ENCODE measurements around the gene KRT7. TPM values are rescaled to one million over a fixed set of nuclear protein-coding genes. Genes with fewer than 3 reads are reported as not detected.

Gene KRT7
- total RNA-seq, 4 donors from 2014 or later, result 95.8 to 176 (median 123) TPM

DNA sequence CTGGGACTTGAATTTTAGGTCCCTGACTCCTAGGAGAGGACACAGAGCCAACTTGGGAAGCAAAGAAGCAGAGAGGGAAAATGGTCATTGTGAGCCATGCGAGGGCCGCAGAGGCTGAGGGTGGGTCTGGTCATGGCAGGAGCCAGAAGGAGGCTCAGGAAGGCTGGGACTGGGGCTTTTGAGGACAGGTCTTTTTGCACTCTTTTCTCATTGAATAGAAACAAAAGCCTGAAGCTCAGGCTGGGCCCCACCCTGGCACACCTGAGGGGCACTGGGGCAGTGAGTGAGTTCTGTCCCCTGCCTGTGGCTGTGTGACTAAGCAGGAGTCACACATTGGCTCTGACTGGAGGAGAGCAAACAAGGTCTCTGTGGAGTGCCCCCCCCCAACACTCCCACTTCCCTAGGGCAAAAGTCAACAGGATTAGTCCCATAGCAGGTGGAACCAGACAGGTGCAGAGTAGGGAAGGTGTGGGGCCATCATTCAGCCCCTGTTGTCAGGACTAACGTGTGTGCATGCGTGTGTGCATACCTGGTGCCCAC lies 2.8 kb downstream of the KRT7 start:
- TF ChIP-seq, protein P1, sequence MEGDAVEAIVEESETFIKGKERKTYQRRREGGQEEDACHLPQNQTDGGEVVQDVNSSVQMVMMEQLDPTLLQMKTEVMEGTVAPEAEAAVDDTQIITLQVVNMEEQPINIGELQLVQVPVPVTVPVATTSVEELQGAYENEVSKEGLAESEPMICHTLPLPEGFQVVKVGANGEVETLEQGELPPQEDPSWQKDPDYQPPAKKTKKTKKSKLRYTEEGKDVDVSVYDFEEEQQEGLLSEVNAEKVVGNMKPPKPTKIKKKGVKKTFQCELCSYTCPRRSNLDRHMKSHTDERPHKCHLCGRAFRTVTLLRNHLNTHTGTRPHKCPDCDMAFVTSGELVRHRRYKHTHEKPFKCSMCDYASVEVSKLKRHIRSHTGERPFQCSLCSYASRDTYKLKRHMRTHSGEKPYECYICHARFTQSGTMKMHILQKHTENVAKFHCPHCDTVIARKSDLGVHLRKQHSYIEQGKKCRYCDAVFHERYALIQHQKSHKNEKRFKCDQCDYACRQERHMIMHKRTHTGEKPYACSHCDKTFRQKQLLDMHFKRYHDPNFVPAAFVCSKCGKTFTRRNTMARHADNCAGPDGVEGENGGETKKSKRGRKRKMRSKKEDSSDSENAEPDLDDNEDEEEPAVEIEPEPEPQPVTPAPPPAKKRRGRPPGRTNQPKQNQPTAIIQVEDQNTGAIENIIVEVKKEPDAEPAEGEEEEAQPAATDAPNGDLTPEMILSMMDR (IDR thresholded peaks at IDR 0.05), result no peak
- TF ChIP-seq POLR2A (IDR thresholded peaks at IDR 0.05) (no peak), EP300 (IDR thresholded peaks at IDR 0.05) (no peak), POLR2AphosphoS5 (IDR thresholded peaks at IDR 0.05) (no peak)
- Histone ChIP-seq H3K27me3 (peaks cover 28% of the 10 kb centered on the region), H3K4me1 (peaks cover 32% of the 10 kb centered on the region), H3K9me3 (no peaks in the 10 kb centered on the region), H3K27ac (no peak overlapping the region), H3K36me3 (no peaks in the 10 kb centered on the region), H3K4me3 (peak overlapping the region; percentile 38)
- DNase-seq (ENCODE audit: low spot score in 2 of 2), result peak in 1 of 2 donors; percentile 50
- 91% methylated on average over 4 of the region's 4 CpGs for WGBS

DNA sequence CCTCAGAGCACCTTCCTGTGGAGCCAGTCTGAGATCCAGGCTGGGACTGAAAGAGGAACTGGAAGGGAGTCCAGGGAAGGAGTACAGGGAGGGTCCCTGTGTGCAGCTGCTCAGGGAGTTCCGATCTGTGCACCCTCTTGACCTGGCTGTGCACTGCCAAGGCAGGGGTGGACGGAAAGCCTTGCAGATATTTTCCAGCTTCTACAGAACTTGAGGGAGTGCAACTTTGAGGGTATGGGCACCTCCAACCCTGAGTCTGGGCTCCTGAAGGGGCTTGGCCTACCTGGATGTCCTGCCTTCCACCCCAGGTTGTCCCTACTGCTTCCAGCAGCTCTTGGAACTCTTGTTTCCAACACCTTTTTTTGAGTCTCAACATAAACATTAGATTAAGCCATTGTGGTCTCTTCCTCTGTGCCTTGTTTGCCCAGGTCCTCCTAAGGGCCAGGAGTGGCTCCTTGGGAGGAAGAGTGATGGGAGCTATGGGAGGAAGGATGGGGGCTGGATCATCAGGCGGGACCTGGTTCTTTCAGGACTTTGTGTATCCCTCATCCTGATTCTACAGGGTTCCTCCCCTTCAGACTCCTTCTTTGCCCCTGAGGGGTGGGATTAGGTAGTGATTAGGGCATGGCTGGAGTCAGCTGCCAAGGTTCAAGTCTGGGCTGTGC lies 3.5 kb downstream of the KRT7 start:
- Histone ChIP-seq H3K9me3 (no peaks in the 10 kb centered on the region), H3K36me3 (no peaks in the 10 kb centered on the region), H3K4me1 (peaks cover 25% of the 10 kb centered on the region), H3K27me3 (peaks cover 28% of the 10 kb centered on the region), H3K27ac (no peak overlapping the region), H3K4me3 (no peak overlapping the region)
- DNase-seq (ENCODE audit: low spot score in 2 of 2), result peak in 1 of 2 donors; percentile 32
- WGBS, result 97% methylated on average over 3 of the region's 3 CpGs
- TF ChIP-seq EP300 (IDR thresholded peaks at IDR 0.05), result no peak
- TF ChIP-seq, protein P1 (IDR thresholded peaks at IDR 0.05), result no peak
- no peak for TF ChIP-seq POLR2AphosphoS5 (IDR thresholded peaks at IDR 0.05)
- TF ChIP-seq POLR2A (IDR thresholded peaks at IDR 0.05), result no peak

- H3K4me1 ChIP-seq, result peaks cover 15% of the 10 kb centered on the region
These were observed 5.3 kb downstream of the KRT7 start for GRCh38 chr12:52238207-52238840.

DNA sequence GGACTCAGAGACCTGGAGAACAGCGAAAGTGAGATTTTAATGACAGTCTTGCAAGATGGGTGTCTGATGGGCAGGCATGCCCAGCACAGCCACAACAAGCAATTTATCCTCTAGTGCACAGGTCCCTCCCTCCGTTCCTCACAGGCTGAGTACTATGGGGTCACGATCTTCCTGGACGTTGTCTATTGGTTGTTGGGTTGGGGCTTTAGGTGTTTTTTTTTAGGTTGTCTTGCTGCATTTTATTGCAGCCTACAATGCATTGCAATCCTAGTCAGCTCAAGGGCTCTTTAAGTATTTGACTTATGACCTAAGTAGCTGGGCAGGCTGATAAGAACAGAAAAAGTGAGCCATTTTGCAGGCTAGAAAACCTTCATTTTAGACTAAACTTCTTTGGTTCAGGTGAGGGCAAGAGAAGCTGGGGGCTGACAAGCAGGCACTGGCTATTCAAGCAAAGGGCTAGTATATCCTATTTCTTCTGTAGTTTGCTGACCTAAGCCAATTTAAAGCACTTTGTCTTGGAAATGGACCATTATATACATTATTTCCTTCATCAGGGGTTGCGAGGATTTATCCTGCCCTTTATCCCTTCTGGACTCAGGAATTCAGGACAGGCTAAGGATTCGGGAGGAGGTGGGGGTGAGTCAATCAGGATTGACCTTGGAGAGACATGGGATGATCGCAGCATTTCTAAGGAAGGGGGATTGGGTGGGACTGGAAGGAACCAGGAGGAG lies 6.0 kb downstream of the KRT7 start:
- Histone ChIP-seq H3K4me1 (peaks cover 18% of the 10 kb centered on the region), H3K27ac (no peak overlapping the region)
- peak in 1 of 2 donors; percentile 14 for DNase-seq (ENCODE audit: low spot score in 2 of 2)

More at GRCh38 chr12:52238207-52238840, 5.3 kb downstream of the KRT7 start:
- Histone ChIP-seq H3K4me3 (no peak overlapping the region), H3K27me3 (peaks cover 12% of the 10 kb centered on the region), H3K9me3 (no peaks in the 10 kb centered on the region), H3K36me3 (no peaks in the 10 kb centered on the region), H3K27ac (no peak overlapping the region)
- TF ChIP-seq POLR2AphosphoS5 (IDR thresholded peaks at IDR 0.05) (no peak), POLR2A (IDR thresholded peaks at IDR 0.05) (no peak), EP300 (IDR thresholded peaks at IDR 0.05) (no peak)
- TF ChIP-seq, protein P1 (IDR thresholded peaks at IDR 0.05), result no peak
- peak in 1 of 2 donors; percentile 46 for DNase-seq (ENCODE audit: low spot score in 2 of 2)
- 77% methylated on average over 4 of the region's 4 CpGs for WGBS

More for the DNA sequence above, 6.0 kb downstream of the KRT7 start:
- Histone ChIP-seq H3K36me3 (no peaks in the 10 kb centered on the region), H3K9me3 (no peaks in the 10 kb centered on the region), H3K4me3 (no peak overlapping the region), H3K27me3 (peaks cover 4% of the 10 kb centered on the region)
- 90% methylated on average over 7 of the region's 7 CpGs for WGBS
- TF ChIP-seq EP300 (IDR thresholded peaks at IDR 0.05), result no peak
- no peak for TF ChIP-seq POLR2AphosphoS5 (IDR thresholded peaks at IDR 0.05)
- TF ChIP-seq POLR2A (IDR thresholded peaks at IDR 0.05), result no peak
- TF ChIP-seq, protein P1 (IDR thresholded peaks at IDR 0.05), result no peak

All from suprapubic skin (tissue), 4 donors.